Activated CD4-positive, alpha-beta T cell treated with anti-CD3 and anti-CD28 coated beads, Interleukin-2, amount 10 ng/mL, durations not matched to agents 7 days and 5 days (primary cell): Measurements from ENCODE around the gene RND1. TPM values are rescaled to one million over a fixed set of nuclear protein-coding genes. Genes with fewer than 3 reads are reported as not detected.
A peak's percentile ranks its signal among the peaks of the same experiment; 100 is the strongest.

Experiments
- CTCF ChIA-PET: fragments of 350-600 bp; sonication (Branson Sonifier 250); formaldehyde crosslinking; loops from one replicate; lab custom pipeline; 2021; ENCODE audit warnings: antibody characterized with exemption; lab: Charles Lee
- POLR2A ChIA-PET: fragments of 350-600 bp; sonication (Branson Sonifier 250); formaldehyde crosslinking; loops from one replicate; lab custom pipeline; 2021; ENCODE audit warnings: antibody characterized with exemption; lab: Charles Lee
- DNase-seq: peaks from one replicate; pipeline ENCODE4 v3.0.0-alpha.2; 2020
- H3K27ac Mint-ChIP-seq: one replicate; pipeline ENCODE4 v1.8.0; 2021; ENCODE audit warnings: mild to moderate bottlenecking, moderate library complexity, mixed read lengths
- H3K27me3 Mint-ChIP-seq: one replicate; pipeline ENCODE4 v1.8.0; 2021; ENCODE audit warnings: mixed read lengths
- H3K36me3 Mint-ChIP-seq: one replicate; pipeline ENCODE4 v1.8.0; 2021; ENCODE audit warnings: low read depth, mixed read lengths
- H3K4me1 Mint-ChIP-seq: one replicate; pipeline ENCODE4 v1.8.0; 2021; ENCODE audit warnings: mixed read lengths
- H3K4me3 Mint-ChIP-seq: one replicate; pipeline ENCODE4 v1.8.0; 2021; ENCODE audit warnings: mild to moderate bottlenecking, moderate library complexity, mixed read lengths
- H3K9me3 Mint-ChIP-seq: one replicate; pipeline ENCODE4 v1.8.0; 2021; ENCODE audit warnings: mixed read lengths
- total RNA-seq, 2 experiments: library from RNA; stranded (reverse); gene quantifications; one replicate each; pipeline ENCODE4 v1.2.3, GENCODE V29; 2021

Gene RND1
- total RNA-seq, 2 experiments from 2014 or later = 1.1 to 1.2 TPM

GRCh38 chr12:48824112-48824511 is 41.6 kb downstream of the RND1 start:
- H3K27ac Mint-ChIP-seq = no peak overlapping the region
- H3K4me1 Mint-ChIP-seq = peaks cover 1% of the 10 kb centered on the region
- ChIA-PET POLR2A (no interaction called here), CTCF (interaction anchor here (0.9 to 2.8 kb wide), 5 partner anchors 9 to 29 kb away, joined by 3 to 20 read pairs (median 4); no protein-coding TSS in a partner anchor)
- peaks cover 8% of the 10 kb centered on the region for H3K36me3 Mint-ChIP-seq
- DNase-seq = no peak
- H3K27me3 Mint-ChIP-seq = peaks cover 4% of the 10 kb centered on the region
- H3K4me3 Mint-ChIP-seq = no peak overlapping the region
- no peaks in the 10 kb centered on the region for H3K9me3 Mint-ChIP-seq

- DNase-seq = no peak
- Mint-ChIP-seq H3K27me3 (peaks cover 4% of the 10 kb centered on the region), H3K4me3 (no peak overlapping the region), H3K4me1 (peaks cover 5% of the 10 kb centered on the region), H3K27ac (no peak overlapping the region), H3K36me3 (peaks cover under 1% of the 10 kb centered on the region), H3K9me3 (no peaks in the 10 kb centered on the region)
- ChIA-PET CTCF (interaction anchor here (0.9 to 2.8 kb wide), 5 partner anchors 9 to 30 kb away, joined by 3 to 20 read pairs (median 4); no protein-coding TSS in a partner anchor), POLR2A (no interaction called here)
These were observed 42.4 kb downstream of the RND1 start for GRCh38 chr12:48823281-48823680.

GRCh38 chr12:48822711-48823110 is 43.0 kb downstream of the RND1 start:
- ChIA-PET POLR2A (no interaction called here), CTCF (interaction anchor here (0.6 to 2.8 kb wide), 4 partner anchors 8 to 53 kb away, joined by 4 to 20 read pairs (median 6); no protein-coding TSS in a partner anchor)
- peaks cover 6% of the 10 kb centered on the region for H3K27me3 Mint-ChIP-seq

GRCh38 chr12:48822139-48822538 is 43.5 kb downstream of the RND1 start:
- POLR2A ChIA-PET = no interaction called here
- peaks cover 15% of the 10 kb centered on the region for H3K4me1 Mint-ChIP-seq

More at GRCh38 chr12:48822711-48823110, 43.0 kb downstream of the RND1 start:
- no peak for DNase-seq
- H3K9me3 Mint-ChIP-seq = no peaks in the 10 kb centered on the region
- H3K4me3 Mint-ChIP-seq = no peak overlapping the region
- H3K27ac Mint-ChIP-seq = no peak overlapping the region
- H3K4me1 Mint-ChIP-seq = peaks cover 9% of the 10 kb centered on the region
- H3K36me3 Mint-ChIP-seq = no peaks in the 10 kb centered on the region

GRCh38 chr12:48819986-48820725 is 45.5 kb downstream of the RND1 start:
- no peak for DNase-seq
- H3K27me3 Mint-ChIP-seq = peaks cover 20% of the 10 kb centered on the region
- H3K27ac Mint-ChIP-seq = no peak overlapping the region
- no peaks in the 10 kb centered on the region for H3K36me3 Mint-ChIP-seq
- H3K9me3 Mint-ChIP-seq = no peaks in the 10 kb centered on the region
- ChIA-PET POLR2A (no interaction called here), CTCF (interaction anchor here (0.6 to 1.6 kb wide), 4 partner anchors 10 to 113 kb away, joined by 3 read pairs; no protein-coding TSS in a partner anchor)
- peaks cover 30% of the 10 kb centered on the region for H3K4me1 Mint-ChIP-seq
- H3K4me3 Mint-ChIP-seq = no peak overlapping the region

More at GRCh38 chr12:48822139-48822538, 43.5 kb downstream of the RND1 start:
- no peak for DNase-seq
- CTCF ChIA-PET = interaction anchor here (0.6 to 2.5 kb wide), 2 partner anchors 31 to 53 kb away, joined by 4 to 9 read pairs; no protein-coding TSS in a partner anchor
- Mint-ChIP-seq H3K27me3 (peaks cover 11% of the 10 kb centered on the region), H3K36me3 (no peaks in the 10 kb centered on the region), H3K9me3 (no peaks in the 10 kb centered on the region), H3K27ac (no peak overlapping the region), H3K4me3 (no peak overlapping the region)

- H3K4me3 Mint-ChIP-seq = peak overlapping the region; percentile 80
- H3K9me3 Mint-ChIP-seq = no peaks in the 10 kb centered on the region
- peaks cover 32% of the 10 kb centered on the region for H3K4me1 Mint-ChIP-seq
- H3K36me3 Mint-ChIP-seq = no peaks in the 10 kb centered on the region
- H3K27me3 Mint-ChIP-seq = peaks cover 20% of the 10 kb centered on the region
- peak; percentile 56 for DNase-seq
- POLR2A ChIA-PET = no interaction called here
- peak overlapping the region; percentile 42 for H3K27ac Mint-ChIP-seq
- CTCF ChIA-PET = interaction anchor here (1.0 to 5.3 kb wide), 3 partner anchors 11 to 34 kb away, joined by 3 to 27 read pairs (median 3); partner anchors contain the start of gene DDX23
These were observed 46.7 kb downstream of the RND1 start for GRCh38 chr12:48818831-48819590.

- Mint-ChIP-seq H3K4me1 (peaks cover 37% of the 10 kb centered on the region), H3K27ac (peak within 1 kb of the TSS; percentile 42), H3K27me3 (peaks cover 20% of the 10 kb centered on the region), H3K9me3 (no peaks in the 10 kb centered on the region), H3K36me3 (no peaks in the 10 kb centered on the region), H3K4me3 (peak within 1 kb of the TSS; percentile 88)
- ChIA-PET POLR2A (no interaction called here), CTCF (interaction anchor here (0.6 to 5.3 kb wide), 5 partner anchors 9 to 329 kb away, joined by 3 to 27 read pairs (median 4); partner anchors contain the start of gene DDX23)
- peak; percentile 84 for DNase-seq
These were observed 47.5 kb downstream of the RND1 start, which contains the start of gene CACNB3 for GRCh38 chr12:48817873-48818830. Gene CACNB3, plus strand, starts transcription at chr12:48818496. Its CDS starts 434 bp downstream, at chr12:48818930.

- ChIA-PET POLR2A (no interaction called here), CTCF (interaction anchor here (1.0 to 5.3 kb wide), 10 partner anchors 11 to 92 kb away, joined by 3 to 28 read pairs (median 6); partner anchors contain the start of genes DDX23 and RND1)
- Mint-ChIP-seq H3K4me1 (peaks cover 37% of the 10 kb centered on the region), H3K36me3 (no peaks in the 10 kb centered on the region), H3K27me3 (peaks cover 20% of the 10 kb centered on the region), H3K9me3 (no peaks in the 10 kb centered on the region), H3K27ac (peak overlapping the region; percentile 29), H3K4me3 (peak overlapping the region; percentile 88)
- no peak for DNase-seq
These were observed 49.4 kb downstream of the RND1 start for GRCh38 chr12:48816143-48816854.

- no peaks in the 10 kb centered on the region for H3K9me3 Mint-ChIP-seq
- H3K36me3 Mint-ChIP-seq = no peaks in the 10 kb centered on the region
- H3K27ac Mint-ChIP-seq = peak overlapping the region; percentile 85
- CTCF ChIA-PET = interaction anchor here (0.6 to 5.3 kb wide), 39 partner anchors 9 to 1485 kb away, joined by 3 to 28 read pairs (median 4); partner anchors contain the start of genes DDX23, KANSL2 and RND1
- peaks cover 20% of the 10 kb centered on the region for H3K27me3 Mint-ChIP-seq
- peak overlapping the region; percentile 84 for H3K4me3 Mint-ChIP-seq
- POLR2A ChIA-PET = interaction anchor here (0.6 to 1.5 kb wide), 2 partner anchors 37 to 38 kb away, joined by 3 to 4 read pairs; partner anchors contain the start of gene DDX23
- peaks cover 37% of the 10 kb centered on the region for H3K4me1 Mint-ChIP-seq
- peak; percentile 33 for DNase-seq
These were observed 50.3 kb downstream of the RND1 start for GRCh38 chr12:48815126-48816110.
